GOT3 (cell line): ENCODE measurements around the gene HOOK1.
"Not testable (repeated sequence)": the region's sequence is repeated elsewhere in the genome, so short reads cannot be mapped to it uniquely, and the experiment has no call there.

Source experiments
- DNase-seq: peaks from one replicate; lab custom pipeline; 2025; ENCODE audit warnings: mixed read lengths; lab: John Stamatoyannopoulos, UW

The HOOK1 gene

DNA sequence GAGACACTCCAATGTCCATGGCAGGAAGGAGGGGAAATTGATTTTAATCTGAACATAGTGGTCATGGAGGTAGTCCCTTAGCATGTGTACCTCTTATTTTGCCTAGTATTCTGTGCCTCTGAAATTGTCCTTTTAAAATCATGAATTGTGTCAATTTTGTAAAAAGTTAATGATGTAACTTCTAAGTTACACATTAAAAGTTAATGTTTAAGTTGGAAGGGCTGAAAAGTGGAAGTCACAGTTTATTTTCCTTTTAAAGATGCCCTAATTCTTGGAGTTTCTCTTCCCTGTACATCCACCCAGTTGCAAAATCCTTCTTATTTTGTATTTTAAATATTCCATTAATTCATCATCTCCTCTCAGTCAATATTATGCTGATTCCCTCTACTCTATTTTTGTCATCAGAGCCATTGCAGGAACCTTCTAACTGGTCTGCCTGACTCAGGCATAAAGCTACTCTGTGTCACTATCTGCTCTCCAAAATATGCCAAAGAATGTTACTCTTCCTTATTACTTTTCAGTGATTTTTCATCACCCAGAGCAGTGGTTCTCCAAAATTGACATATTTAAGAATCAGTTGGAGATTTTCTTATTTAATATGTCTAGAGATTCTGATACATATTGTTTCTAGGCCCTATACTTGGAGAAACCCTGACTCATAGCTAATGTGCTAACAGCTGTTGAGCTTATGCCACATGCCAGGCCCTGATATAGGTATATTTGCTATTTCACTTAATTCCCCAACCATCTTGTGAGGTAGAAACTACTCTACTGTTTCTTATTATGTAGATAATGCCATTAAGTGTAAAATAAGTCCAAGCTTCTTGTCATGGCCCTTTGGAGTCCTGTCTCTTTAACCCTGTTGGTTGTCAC lies 5.1 kb downstream of the HOOK1 start:
- DNase-seq, result no peak

DNA sequence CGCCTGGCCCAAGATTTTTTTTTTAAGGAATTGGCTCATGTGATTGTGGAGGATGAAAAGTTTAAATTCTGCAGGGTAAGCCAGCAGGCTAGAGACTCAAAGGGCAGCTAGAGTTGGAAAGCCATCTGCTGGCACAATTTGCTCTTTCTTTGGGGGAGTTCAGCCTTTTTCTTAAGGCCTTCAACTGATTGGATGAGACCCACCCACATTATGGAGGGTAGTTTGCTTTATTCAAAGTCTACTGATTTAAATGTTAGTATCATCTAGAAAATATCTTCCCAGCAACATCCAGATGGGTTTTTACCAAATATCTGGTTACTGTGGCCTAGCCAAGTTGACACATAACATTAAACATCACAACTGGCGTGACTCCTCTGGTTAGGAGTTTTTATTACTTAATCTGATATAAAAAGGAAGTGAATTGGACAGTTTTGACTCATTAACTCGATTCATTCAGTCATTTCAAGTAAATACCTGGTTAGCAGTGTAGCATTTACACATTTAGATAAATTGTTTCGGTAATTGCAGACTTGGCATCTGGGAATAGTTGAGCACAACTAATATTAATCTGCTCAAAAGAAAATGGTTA lies 12.4 kb downstream of the HOOK1 start:
- no peak for DNase-seq

DNA sequence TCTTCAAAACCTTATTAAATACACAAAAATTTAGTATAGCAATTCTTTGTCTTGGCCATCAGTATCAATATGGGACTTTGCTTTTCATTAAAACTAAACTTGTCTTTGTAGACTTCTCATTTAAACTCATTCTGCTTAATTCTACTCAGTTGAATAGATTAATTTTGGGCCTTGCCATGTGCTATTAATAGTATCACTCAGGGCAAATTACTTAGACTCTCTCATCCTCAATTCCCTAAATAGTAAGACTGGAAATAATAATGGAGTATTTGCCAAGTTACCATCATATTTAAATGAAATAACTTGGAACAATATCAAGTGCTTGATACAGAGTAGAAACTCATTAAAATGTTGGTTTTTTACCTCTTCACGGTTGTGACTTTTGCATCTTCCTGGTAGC lies 13.4 kb downstream of the HOOK1 start:
- DNase-seq, result no peak

DNA sequence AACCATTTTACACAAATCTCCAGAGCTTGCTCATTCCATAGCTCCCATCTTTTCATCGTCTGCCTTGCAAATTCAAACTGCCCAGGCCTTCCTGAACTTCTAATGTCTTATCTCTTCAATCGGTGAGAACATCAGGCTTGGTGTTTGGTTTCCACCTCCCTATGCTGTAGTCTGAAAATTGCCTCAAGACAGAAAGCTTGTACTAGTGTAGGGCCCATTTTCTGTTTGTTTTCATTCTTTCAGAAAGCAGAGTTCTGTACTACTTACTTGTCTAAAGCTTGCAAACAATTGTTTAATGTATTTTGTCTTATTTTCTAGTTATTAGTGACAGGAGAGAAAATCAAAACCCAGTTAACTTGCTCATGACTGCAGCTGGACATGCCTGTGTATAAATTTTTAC lies 16.8 kb downstream of the HOOK1 start:
- DNase-seq, result no peak

DNA sequence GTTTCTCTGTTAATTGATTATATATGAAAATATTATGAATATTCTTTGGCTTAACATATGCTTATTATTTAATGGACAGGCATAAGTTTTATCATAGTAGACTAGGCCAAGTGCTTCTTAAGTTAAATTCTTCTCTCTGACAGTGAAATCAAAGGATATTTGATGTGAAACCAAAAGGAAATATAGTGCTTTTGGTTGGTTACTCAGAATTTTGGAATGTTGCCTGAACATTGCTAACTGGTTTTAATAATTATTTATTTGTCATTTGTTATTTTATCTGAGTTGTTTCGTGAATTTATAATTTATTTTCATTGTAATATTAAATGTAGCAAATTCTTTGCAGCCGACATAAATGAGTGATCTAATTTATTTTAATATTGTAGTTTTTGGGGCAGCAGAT lies 18.3 kb downstream of the HOOK1 start:
- no peak for DNase-seq

DNA sequence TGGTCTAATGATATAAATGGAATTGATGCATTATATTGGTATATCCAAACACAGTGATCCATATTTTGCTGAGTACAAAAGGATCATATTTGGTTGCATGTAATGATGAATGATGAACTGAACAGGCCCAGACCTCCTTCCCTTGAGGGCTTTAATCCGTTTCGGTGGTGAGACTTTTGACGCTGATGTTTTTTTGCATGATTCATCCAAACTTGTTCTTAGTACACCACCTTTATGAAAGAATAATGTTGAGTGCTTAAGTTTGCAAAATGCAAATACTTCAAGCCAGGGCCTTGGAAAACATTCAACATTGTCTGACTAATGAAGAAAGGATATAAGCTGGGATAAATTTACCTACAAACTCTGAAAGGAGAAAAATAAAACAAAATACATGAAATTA lies 19.2 kb downstream of the HOOK1 start:
- no peak for DNase-seq

DNA sequence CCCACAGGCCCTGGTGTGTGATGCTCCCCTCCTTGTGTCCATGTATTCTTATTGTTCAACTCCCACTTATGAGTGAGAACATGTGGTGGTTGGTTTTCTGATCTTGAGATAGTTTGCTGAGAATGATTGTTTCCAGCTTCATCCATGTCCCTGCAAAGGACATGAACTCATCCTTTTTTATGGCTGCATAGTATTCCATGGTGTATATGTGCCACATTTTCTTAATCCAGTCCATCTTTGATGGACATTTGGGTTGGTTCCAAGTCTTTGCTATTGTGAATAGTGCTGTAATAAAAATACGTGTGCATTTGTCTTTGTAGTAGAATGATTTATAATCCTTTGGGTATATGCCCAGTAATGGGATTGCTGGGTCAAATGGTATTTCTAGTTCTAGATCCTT lies 23.1 kb downstream of the HOOK1 start:
- DNase-seq, result not testable (repeated sequence)

DNA sequence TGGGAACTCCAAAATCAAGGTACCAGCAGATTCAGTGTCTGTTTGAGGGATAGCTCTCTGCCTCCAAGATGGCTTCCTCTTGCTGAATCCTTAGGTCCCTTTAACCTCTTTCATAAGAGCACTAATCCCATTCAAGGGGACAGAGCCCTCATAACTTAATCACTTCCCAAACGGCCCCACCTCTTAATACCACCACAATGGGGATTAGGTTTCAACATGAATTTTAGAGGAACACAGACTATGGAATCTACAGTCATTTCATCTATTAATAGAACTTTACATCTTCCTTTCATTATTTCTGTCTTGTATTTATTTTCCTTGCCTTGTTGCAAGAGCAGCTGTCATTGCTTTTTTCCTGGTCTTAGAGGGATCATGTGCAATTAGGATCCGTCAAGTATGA lies 30.3 kb downstream of the HOOK1 start:
- no peak for DNase-seq

DNA sequence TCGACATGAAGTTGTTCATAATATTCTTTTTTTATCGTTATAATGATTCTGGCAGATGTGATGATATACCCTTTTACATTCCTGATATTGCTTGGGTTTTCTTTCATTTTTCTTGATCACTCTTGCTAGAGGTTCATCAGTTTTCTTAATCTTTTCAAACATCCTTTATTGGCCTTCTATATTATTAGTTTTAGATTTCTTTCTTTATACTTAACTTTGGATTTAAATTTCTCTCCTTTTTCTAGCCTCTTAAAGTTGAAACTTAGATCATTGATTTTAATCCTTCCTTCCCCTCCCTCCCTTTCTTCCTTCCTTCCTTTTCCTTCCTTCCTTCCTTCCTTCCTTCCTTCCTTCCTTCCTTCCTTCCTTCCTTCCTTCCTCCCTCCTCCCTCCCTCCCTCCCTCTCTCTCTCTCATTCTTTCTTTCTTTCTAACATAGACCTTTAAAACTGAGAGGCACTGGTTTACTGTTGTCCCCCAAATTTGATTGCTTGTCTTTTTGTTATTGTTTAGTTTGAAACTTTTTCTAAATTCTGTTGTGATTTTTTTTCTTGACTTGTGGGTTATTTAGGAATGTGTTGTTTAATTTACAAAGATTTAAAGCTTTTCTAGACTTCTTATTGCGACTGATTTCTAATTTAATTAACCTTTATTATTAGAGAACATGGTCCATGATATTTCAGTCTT lies 31.6 kb downstream of the HOOK1 start:
- DNase-seq, result no peak

DNA sequence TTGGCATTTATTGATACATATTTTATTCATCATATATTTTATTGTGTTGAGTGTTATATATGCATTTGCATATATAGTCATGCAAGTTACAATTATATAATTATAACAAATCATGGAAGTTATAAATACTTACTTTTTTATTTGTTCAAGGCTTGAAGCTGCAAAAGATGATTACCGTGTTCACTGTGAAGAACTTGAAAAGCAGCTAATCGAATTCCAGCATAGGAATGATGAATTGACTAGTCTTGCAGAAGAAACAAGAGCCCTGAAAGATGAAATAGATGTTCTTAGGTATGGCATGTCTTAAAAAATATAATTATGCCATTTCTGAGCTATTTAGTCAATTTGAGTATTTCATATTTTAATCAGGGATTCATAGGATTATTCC lies 32.1 kb downstream of the HOOK1 start:
- DNase-seq, result no peak

DNA sequence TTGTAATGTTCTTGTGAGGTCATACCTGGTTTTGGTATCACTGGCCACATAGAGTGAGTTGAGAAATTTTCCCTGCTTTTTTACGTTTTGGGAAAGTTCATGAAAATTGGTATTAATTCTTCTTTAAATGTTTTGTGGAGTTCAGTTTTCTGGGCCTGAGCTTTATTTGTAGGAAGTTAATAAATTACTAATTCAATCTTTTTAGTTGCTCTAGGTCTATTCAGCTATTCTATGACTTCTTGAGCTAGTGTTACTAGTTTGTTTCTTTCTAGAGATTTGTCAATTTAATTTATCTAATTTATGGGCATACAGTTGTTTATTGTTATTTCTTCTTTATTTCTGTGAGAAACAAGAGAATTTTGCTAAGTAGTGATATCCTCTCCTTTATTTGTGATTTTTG lies 37.4 kb downstream of the HOOK1 start:
- DNase-seq, result no peak

DNA sequence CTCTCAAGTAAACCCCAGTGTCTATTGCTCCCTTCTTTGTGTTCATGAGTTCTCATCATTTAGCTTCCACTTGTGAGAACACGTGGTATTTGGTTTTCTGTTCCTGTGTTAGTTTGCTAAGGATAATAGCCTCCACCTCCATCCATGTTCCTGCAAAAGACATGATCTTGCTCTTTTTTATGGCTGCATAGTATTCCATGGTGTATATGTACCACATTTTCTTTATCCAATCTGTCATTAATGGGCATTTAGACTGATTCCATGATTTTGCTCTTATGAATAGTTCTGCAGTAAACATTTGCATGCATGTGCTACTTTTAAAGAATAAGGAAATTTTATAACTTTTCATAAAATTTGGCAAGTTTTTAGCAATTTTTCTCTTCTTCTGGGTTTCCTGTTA lies 40.5 kb downstream of the HOOK1 start:
- DNase-seq, result not testable (repeated sequence)

DNA sequence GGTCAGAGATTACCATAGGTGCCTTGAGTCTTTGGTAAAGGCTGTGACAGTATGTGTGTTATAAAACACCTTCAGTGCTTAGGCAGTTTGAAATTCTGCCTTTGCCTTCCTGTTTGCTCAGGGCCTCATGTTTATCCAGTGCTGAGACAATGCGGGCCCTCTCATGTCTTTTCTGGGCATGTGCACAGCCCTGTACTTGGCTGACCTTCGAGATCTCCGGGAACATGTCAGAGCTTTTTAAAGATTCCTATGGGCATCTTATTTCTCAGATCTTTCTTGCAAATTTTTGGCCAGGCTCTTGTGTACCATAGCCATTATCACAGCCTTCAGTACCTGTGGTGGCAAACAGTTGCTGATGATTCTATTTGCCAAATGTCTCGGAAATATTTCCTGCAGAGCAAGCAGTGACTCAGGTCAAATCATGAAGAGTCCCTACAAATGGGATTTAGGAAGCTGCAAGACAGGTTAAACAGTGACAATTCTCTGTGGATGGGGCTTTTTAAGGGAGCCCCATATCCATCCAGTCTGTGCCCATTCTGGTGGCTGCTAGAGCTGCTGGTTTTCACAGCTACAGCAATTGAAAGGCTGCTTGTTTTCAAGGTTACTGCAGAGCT lies 42.1 kb downstream of the HOOK1 start:
- no peak for DNase-seq

DNA sequence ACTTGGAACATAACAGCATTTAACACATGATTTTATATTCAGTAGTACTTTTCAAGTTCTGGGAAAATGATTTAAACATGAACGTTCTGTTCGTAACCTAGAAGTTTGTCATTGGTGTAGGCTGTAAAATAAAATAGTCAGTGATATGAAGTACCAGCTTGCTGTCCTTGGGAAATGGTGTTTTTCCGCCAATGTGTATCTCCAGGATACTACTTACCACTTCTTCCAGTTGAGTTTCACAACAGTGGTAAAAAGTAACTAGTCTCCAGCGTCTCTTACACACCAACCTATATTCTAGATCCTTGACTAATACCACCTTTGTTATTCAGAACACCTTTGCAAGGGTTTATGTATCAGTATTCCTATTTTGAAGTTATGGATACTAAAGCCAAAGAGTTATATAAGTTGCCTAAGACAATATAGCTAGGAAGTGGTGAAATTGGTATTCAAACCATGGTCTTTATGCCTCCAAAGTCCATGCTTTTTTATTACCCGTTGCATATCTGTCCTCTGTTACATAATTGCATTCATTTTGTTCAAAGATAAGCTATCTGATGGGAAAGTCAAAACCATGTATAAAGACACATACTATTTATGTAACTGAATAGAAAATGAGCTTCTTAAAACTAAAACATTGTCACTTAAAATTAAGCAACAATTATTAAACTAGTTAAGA lies 43.1 kb downstream of the HOOK1 start:
- DNase-seq, result no peak

DNA sequence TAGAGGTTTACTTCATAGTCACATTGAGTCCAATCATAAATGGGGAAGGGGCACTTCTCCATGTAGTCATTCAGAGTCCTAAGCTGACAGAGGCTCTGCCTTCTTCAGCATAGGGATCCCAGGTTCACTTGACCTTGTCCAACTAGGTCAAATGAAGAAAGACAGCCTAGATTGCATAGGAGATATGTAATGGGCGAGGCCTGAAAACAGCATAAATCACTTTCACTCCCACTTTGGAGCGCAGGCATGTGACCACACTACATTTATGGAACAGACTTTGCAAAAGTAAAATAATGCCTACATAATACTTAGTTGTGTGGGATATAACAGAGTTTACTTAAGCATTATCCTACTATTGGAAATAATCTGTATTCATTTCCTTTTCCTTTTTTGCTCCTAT lies 51.7 kb downstream of the HOOK1 start:
- DNase-seq, result no peak

DNA sequence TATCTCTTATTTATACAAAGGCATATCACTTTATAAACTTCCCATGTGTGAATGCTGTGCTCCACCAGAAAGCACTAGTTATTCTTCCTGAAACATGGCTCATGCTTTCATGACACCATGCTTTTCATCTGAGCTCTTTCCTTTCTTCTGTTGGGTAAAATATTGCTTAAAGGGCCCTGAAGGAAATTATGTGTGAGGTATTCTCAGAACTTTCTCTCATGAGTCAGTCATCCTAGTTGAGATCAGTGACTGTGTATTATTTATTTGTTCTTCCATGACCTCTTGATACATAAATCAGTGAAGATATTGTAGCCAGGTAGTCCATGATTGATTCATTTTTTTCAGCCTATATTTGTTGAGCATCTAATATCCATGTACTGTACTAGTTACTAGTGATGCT lies 57.0 kb downstream of the HOOK1 start:
- no peak for DNase-seq

DNA sequence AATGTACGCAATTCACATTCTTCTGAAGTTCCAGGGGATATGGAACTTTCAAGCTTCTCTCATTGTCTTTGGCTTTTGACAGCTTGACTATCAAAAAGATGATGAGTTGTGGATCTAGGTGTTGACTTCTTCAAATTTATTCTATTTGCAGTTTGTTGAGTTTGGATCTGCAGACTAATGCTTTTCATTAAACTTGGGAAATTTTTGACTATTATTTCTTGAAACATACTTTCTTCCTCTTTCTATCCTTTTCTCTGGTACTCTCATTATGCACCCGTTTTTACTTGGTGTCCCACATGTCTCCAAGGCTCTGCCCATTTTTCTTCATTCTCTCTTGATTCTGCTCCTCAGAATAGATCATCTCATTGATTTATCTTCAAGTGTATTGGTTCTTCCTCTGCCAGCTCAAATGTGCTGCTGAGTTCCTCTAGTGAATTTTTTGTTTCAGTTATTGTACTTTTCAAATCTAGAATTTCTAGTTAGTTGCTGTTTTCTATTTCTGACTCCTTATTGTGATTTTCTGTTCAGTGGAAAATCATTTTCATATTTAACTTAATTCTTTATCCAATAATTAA lies 62.4 kb downstream of the HOOK1 start:
- DNase-seq, result no peak

DNA sequence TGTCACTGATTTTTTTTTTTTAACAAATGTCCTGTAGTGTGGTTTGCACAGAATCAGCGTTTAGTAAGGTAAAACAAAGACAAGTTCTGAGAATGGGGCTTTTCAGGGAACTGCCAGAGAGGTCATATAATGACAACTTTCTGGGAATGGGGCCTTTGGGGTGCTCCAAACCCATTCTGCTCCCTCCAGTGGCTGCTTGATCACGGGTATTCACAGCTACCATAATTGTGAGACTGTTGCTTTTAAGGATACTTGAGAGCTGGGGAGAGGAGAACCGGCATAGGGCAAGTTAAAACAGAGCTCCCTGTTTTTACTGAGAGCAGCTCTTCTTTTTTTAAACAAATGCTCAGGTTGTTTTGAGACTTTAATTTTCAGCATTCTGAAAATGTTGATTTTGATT lies 63.6 kb downstream of the HOOK1 start:
- no peak for DNase-seq

DNA sequence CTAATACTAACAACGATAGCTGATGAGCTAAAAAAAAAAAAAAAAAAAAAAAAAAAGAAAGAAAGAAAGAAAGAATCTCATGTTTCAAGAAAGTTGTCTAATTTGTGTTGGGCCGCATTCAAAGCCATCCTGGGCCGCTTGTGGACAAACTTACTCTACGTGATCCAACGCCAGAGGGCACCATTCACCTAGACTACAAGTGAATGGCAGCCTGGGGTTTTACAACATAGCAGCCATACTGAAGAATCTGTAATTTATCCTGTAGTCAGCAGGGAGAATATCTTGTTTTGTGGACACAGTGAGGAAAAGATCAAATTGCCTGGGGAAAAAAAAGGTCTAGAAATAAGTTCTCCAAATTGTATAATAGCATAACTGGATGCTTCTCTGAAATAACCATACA lies 64.8 kb downstream of the HOOK1 start:
- no peak for DNase-seq

DNA sequence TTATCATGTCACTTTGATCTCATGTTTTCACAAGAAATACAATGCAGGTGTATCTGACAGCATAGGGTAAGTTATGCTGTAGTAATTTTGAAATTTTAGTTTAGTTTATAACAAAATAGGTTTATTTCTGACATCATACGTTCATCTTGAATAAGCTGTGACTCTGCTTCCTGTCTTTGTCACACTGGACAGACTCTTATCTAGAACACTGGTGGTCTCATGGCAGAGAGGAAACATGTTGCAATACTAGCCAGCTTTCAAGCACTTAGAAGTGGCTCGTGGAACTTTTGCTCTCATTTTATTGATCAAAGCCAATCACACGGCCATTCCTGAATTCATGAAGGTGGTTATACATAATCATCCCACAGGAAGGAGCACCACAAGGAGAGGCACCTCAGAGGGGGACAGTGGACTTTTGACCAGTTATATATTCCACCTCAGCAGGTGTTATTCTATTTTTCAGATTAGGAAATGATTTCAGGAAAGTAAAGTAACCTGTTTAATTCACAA lies 65.3 kb downstream of the HOOK1 start:
- no peak for DNase-seq

DNA sequence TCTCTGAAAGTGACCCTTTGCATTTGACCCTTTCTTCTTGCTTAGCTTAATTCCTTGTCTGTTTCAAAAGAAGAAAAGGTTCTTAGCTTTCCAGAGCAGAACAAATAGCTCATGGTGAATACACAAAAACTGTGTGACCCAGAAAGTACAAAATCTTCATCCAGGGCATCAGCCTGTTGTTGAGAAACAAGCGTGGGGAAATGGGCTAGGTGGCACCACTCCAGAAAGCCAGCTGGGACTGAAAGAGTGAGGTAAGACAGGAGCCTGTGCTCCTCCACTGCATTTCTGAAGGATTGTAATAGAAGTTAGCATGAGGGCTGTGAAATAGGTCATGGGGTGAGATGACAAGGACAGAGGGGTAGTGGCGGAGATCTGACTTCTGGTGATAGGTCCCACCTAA lies 66.0 kb downstream of the HOOK1 start:
- no peak for DNase-seq
